Measurements from ENCODE around the gene SNHG17. TPM values are rescaled to one million over a fixed set of nuclear protein-coding genes. Genes with fewer than 3 reads are reported as not detected.

SNHG17 gene
- total RNA-seq, 1 donor from 2014 or later, result 57.0 TPM

GRCh38 chr20:38450412-38450975, 15.4 kb upstream of the SNHG17 start:
- no peak for DNase-seq (ENCODE audit: extremely low spot score, unreplicated experiment)
- H3K27ac Mint-ChIP-seq, result peak overlapping the region; percentile 40
- H3K36me3 Mint-ChIP-seq, result peaks cover 35% of the 10 kb centered on the region
- no peak for TF ChIP-seq CTCF (conservative IDR thresholded peaks at IDR 0.05)
- peak overlapping the region; percentile 25 for H3K4me3 Mint-ChIP-seq
- H3K4me1 Mint-ChIP-seq (ENCODE audit: unreplicated experiment), result peaks cover 26% of the 10 kb centered on the region
- no peaks in the 10 kb centered on the region for H3K9me3 Mint-ChIP-seq
- no peaks in the 10 kb centered on the region for H3K27me3 Mint-ChIP-seq

GRCh38 chr20:38449046-38449445, 13.9 kb upstream of the SNHG17 start:
- no peak overlapping the region for H3K27ac Mint-ChIP-seq
- no peaks in the 10 kb centered on the region for H3K27me3 Mint-ChIP-seq
- peaks cover 35% of the 10 kb centered on the region for H3K36me3 Mint-ChIP-seq
- H3K4me3 Mint-ChIP-seq, result peak overlapping the region; percentile 42
- no peak for DNase-seq (ENCODE audit: extremely low spot score, unreplicated experiment)
- no peak for TF ChIP-seq CTCF (conservative IDR thresholded peaks at IDR 0.05)
- no peaks in the 10 kb centered on the region for H3K9me3 Mint-ChIP-seq
- peaks cover 26% of the 10 kb centered on the region for H3K4me1 Mint-ChIP-seq (ENCODE audit: unreplicated experiment)

- no peaks in the 10 kb centered on the region for H3K27me3 Mint-ChIP-seq
- H3K27ac Mint-ChIP-seq, result peak overlapping the region; percentile 63
- H3K36me3 Mint-ChIP-seq, result peaks cover 33% of the 10 kb centered on the region
- H3K4me3 Mint-ChIP-seq, result peak overlapping the region; percentile 91
- no peak for DNase-seq (ENCODE audit: extremely low spot score, unreplicated experiment)
- H3K9me3 Mint-ChIP-seq, result no peaks in the 10 kb centered on the region
- no peak for TF ChIP-seq CTCF (conservative IDR thresholded peaks at IDR 0.05)
- peaks cover 24% of the 10 kb centered on the region for H3K4me1 Mint-ChIP-seq (ENCODE audit: unreplicated experiment)
Observed at GRCh38 chr20:38447931-38448675, 13.0 kb upstream of the SNHG17 start.

- Mint-ChIP-seq H3K36me3 (peaks cover 26% of the 10 kb centered on the region), H3K27ac (peak overlapping the region; percentile 63), H3K4me1 (ENCODE audit: unreplicated experiment) (peaks cover 20% of the 10 kb centered on the region), H3K4me3 (peak overlapping the region; percentile 91), H3K27me3 (peaks cover 6% of the 10 kb centered on the region), H3K9me3 (no peaks in the 10 kb centered on the region)
- DNase-seq (ENCODE audit: extremely low spot score, unreplicated experiment), result no peak
- no peak for TF ChIP-seq CTCF (conservative IDR thresholded peaks at IDR 0.05)
Observed at GRCh38 chr20:38447251-38447661, 12.1 kb upstream of the SNHG17 start.

- peak; percentile 99 for TF ChIP-seq CTCF (conservative IDR thresholded peaks at IDR 0.05)
- Mint-ChIP-seq H3K4me1 (ENCODE audit: unreplicated experiment) (peaks cover 26% of the 10 kb centered on the region), H3K27me3 (peaks cover 12% of the 10 kb centered on the region), H3K9me3 (no peaks in the 10 kb centered on the region), H3K4me3 (peak overlapping the region; percentile 91), H3K36me3 (peaks cover 24% of the 10 kb centered on the region), H3K27ac (peak overlapping the region; percentile 72)
- peak; percentile 97 for DNase-seq (ENCODE audit: extremely low spot score, unreplicated experiment)
Observed at GRCh38 chr20:38446441-38447209, 11.5 kb upstream of the SNHG17 start.

All from type B pancreatic cell (in vitro differentiated cells).